ENCODE results near the gene DENND1A.
"Not testable (repeated sequence)": the region's sequence is repeated elsewhere in the genome, so short reads cannot be mapped to it uniquely, and the experiment has no call there.

The DENND1A gene

DNA sequence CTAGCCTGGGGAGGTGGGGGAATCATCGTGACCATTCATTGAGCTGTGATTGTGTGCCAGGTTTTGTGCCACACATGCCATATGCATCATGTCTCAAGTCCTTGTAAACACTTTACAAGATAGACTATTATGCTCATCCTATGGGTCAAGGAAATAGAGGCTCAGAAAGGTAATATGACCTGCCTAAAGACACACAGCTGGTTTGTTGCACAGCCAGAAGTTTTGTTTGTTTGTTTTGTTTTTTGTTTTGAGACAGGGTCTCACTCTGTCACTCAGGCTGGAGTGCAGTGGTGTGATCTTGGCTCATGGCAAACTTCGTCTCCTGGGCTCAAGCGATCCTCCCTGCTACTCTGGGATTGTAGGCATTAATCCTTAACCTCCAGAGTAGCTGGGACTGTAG lies 595.3 kb downstream of the DENND1A start:
- Histone ChIP-seq H3K27ac (ENCODE audit: insufficient read depth, low read depth, low read length, poor library complexity, severe bottlenecking) (no peak overlapping the region), H3K27me3 (ENCODE audit: control insufficient read depth, insufficient read depth, low read length, poor library complexity, severe bottlenecking) (no peaks in the 10 kb centered on the region), H3K9me3 (ENCODE audit: control insufficient read depth, low read length) (no peaks in the 10 kb centered on the region), H3K4me3 (ENCODE audit: insufficient read depth, low read depth, low read length) (no peak overlapping the region), H3K36me3 (ENCODE audit: control insufficient read depth, insufficient read depth, low read length) (no peaks in the 10 kb centered on the region), H3K4me1 (ENCODE audit: control insufficient read depth, insufficient read depth, low read length) (peaks cover 12% of the 10 kb centered on the region)
- 88 to 90% methylated on average over 3 of the region's 3 CpGs for WGBS, 2 experiments

DNA sequence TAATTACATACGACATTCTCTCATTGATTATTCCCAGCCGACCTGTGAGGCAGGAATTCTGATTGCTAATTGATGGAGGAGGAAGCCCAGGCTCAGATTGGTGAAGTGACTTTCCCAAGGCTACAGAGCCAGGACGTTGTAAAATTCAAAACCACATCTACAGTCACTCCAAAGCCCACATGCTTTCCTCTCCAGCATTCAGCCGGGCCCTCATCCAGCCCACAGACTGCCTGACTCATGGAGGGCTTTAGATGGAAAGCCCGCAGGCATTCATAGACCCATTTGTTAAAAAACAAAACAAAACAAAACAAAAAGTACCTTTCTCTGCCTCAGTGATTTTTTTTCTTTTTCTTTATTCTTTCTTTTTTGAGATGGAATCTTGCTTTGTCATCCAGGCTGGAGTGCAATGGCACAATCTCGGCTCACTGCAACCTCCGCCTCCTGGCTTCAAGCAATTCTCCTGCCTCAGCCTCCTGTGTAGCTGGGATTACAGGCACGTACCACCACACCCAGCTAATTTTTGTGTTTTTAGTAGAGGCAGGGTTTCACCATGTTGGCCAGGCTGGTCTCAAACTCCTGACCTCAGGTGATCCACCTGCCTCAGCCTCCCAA lies 596.8 kb downstream of the DENND1A start:
- H3K4me3 ChIP-seq (ENCODE audit: insufficient read depth, low read depth, low read length); H3K36me3 ChIP-seq (ENCODE audit: control insufficient read depth, insufficient read depth, low read length); H3K9me3 ChIP-seq (ENCODE audit: control insufficient read depth, low read length); H3K27me3 ChIP-seq (ENCODE audit: control insufficient read depth, insufficient read depth, low read length, poor library complexity, severe bottlenecking); H3K27ac ChIP-seq (ENCODE audit: insufficient read depth, low read depth, low read length, poor library complexity, severe bottlenecking): not testable (repeated sequence)
- peaks cover 12% of the 10 kb centered on the region for H3K4me1 ChIP-seq (ENCODE audit: control insufficient read depth, insufficient read depth, low read length)
- 69 to 81% methylated on average over 8 of the region's 8 CpGs for WGBS, 2 experiments

DNA sequence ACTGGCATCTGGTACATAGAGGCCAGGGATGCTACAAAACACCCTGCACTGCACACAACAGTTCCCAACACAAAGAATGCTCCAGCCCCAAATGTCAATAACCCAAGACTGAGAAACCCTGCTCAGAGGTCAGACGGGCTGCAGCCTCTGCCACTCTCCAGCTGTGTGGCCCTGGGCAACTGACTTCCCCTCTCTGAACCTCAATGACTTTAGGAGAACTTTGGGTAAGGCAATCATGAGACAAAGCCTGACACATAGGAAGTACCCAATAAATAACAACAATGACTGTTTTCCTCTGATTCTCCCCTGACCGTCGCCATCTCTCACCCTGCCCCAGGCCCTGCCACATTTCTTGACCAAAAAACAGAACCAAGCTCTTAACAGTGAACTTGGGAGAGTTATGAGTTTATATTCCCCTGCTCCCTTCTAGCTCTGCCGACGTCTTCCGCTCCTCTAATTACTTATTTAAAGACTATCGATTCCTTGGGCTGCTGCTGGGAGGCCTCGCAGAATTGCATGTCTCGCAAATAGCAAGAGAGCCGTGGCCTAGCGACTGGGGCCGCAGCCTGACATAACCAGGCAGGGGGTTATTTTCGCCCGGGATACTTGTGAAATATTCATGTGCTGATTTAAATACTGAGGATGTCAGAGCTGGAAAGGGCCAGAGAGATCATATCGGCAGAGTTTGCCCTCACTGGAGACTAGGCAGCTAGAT lies 598.4 kb downstream of the DENND1A start:
- H3K27ac ChIP-seq (ENCODE audit: insufficient read depth, low read depth, low read length, poor library complexity, severe bottlenecking): no peak overlapping the region
- no peak overlapping the region for H3K4me3 ChIP-seq (ENCODE audit: insufficient read depth, low read depth, low read length)
- peaks cover 12% of the 10 kb centered on the region for H3K4me1 ChIP-seq (ENCODE audit: control insufficient read depth, insufficient read depth, low read length)
- WGBS, 2 experiments: 92 to 93% methylated on average over 15 of the region's 15 CpGs
- H3K27me3 ChIP-seq (ENCODE audit: control insufficient read depth, insufficient read depth, low read length, poor library complexity, severe bottlenecking): no peaks in the 10 kb centered on the region
- no peaks in the 10 kb centered on the region for H3K36me3 ChIP-seq (ENCODE audit: control insufficient read depth, insufficient read depth, low read length)
- H3K9me3 ChIP-seq (ENCODE audit: control insufficient read depth, low read length): no peaks in the 10 kb centered on the region

Data from ectodermal cell (in vitro differentiated cells).